H1 (cell line): ENCODE measurements around the gene MGMT.

ENCODE experiments used
- CHD2 ChIP-seq: IDR thresholded peaks from 2 replicates; pipeline ENCODE4 v1.6.1; 2012; ENCODE audit warnings: low read length, improper control_type of control experiment
- MAFK ChIP-seq: IDR thresholded peaks from 2 replicates; pipeline ENCODE4 v1.6.1; 2012; ENCODE audit warnings: low read depth, mild to moderate bottlenecking, improper control_type of control experiment, low read length
- TF ChIP-seq, protein P1 (sequence below), 3 experiments: IDR thresholded peaks; 1 replicate in 2 of 3; 2 replicates in 1 of 3; pipeline versions ENCODE4 v1.5.1 to v1.6.1; 2011; ENCODE audit warnings: low read length in 3 of 3, mild to moderate bottlenecking in 3 of 3, inconsistent platforms in 2 of 3, low read depth in 1 of 3, moderate library complexity in 1 of 3; ENCODE audit not compliant: insufficient read depth in 1 of 3; ENCODE audit errors: control extremely low read depth in 1 of 3

GRCh38 chr10:129455625-129456024, 11.4 kb upstream of the MGMT start:
- no peak for TF ChIP-seq MAFK
- TF ChIP-seq, protein P1, sequence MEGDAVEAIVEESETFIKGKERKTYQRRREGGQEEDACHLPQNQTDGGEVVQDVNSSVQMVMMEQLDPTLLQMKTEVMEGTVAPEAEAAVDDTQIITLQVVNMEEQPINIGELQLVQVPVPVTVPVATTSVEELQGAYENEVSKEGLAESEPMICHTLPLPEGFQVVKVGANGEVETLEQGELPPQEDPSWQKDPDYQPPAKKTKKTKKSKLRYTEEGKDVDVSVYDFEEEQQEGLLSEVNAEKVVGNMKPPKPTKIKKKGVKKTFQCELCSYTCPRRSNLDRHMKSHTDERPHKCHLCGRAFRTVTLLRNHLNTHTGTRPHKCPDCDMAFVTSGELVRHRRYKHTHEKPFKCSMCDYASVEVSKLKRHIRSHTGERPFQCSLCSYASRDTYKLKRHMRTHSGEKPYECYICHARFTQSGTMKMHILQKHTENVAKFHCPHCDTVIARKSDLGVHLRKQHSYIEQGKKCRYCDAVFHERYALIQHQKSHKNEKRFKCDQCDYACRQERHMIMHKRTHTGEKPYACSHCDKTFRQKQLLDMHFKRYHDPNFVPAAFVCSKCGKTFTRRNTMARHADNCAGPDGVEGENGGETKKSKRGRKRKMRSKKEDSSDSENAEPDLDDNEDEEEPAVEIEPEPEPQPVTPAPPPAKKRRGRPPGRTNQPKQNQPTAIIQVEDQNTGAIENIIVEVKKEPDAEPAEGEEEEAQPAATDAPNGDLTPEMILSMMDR (IDR thresholded peaks at IDR 0.05; ENCODE audit: control extremely low read depth in 1 of 3, insufficient read depth in 1 of 3, low read depth in 1 of 3, low read length in 3 of 3) = no peak
- no peak for TF ChIP-seq CHD2
